ENCODE data around the gene TMEM181.
"Not testable (repeated sequence)": the region's sequence is repeated elsewhere in the genome, so short reads cannot be mapped to it uniquely, and the experiment has no call there.

TMEM181 gene

GRCh38 chr6:158559895-158560835 lies at the start of gene TMEM181:
TSS of gene TMEM181 (plus strand) at chr6:158560091. CDS start at chr6:158560225, 134 bp downstream.
- no peak for DNase-seq

GRCh38 chr6:158512809-158513208 lies 47.1 kb upstream of the TMEM181 start:
- no peak for DNase-seq

GRCh38 chr6:158514176-158514575 lies 45.7 kb upstream of the TMEM181 start:
- no peak for DNase-seq

GRCh38 chr6:158514991-158515390 lies 44.9 kb upstream of the TMEM181 start:
- no peak for DNase-seq

- no peak for DNase-seq
Observed at GRCh38 chr6:158516098-158516497, 43.8 kb upstream of the TMEM181 start.

GRCh38 chr6:158517038-158517437 lies 42.9 kb upstream of the TMEM181 start:
- no peak for DNase-seq

GRCh38 chr6:158517581-158517980 lies 42.3 kb upstream of the TMEM181 start:
- peak; percentile 39 for DNase-seq

- peak; percentile 78 for DNase-seq
Observed at GRCh38 chr6:158518191-158519127, 41.4 kb upstream of the TMEM181 start.

GRCh38 chr6:158519300-158519699 lies 40.6 kb upstream of the TMEM181 start:
- DNase-seq, result no peak

GRCh38 chr6:158519761-158520160 lies 40.1 kb upstream of the TMEM181 start:
- DNase-seq, result no peak

- DNase-seq, result not testable (repeated sequence)
Observed at GRCh38 chr6:158520975-158521374, 38.9 kb upstream of the TMEM181 start.

- no peak for DNase-seq
Observed at GRCh38 chr6:158521759-158522158, 38.1 kb upstream of the TMEM181 start.

- no peak for DNase-seq
Observed at GRCh38 chr6:158522616-158523015, 37.3 kb upstream of the TMEM181 start.

GRCh38 chr6:158524311-158524710 lies 35.6 kb upstream of the TMEM181 start:
- DNase-seq, result no peak

- not testable (repeated sequence) for DNase-seq
Observed at GRCh38 chr6:158527858-158528257, 32.0 kb upstream of the TMEM181 start.

GRCh38 chr6:158528826-158529225 lies 31.1 kb upstream of the TMEM181 start:
- no peak for DNase-seq

- no peak for DNase-seq
Observed at GRCh38 chr6:158529629-158530028, 30.3 kb upstream of the TMEM181 start.

- DNase-seq, result no peak
Observed at GRCh38 chr6:158531566-158531965, 28.3 kb upstream of the TMEM181 start.

- no peak for DNase-seq
Observed at GRCh38 chr6:158531970-158532369, 27.9 kb upstream of the TMEM181 start.

GRCh38 chr6:158536084-158536890 lies 23.6 kb upstream of the TMEM181 start:
- peak; percentile 25 for DNase-seq

- DNase-seq, result no peak
Observed at GRCh38 chr6:158536891-158537798, 22.7 kb upstream of the TMEM181 start.
